Posterior vena cava (tissue), 2 donors: Measurements from ENCODE around the gene ALDH18A1. TPM values are rescaled to one million over a fixed set of nuclear protein-coding genes. Genes with fewer than 3 reads are reported as not detected.
"Not testable (repeated sequence)": the region's sequence is repeated elsewhere in the genome, so short reads cannot be mapped to it uniquely, and the experiment has no call there.

ENCODE experiments used
- DNase-seq: peaks from one replicate; pipeline ENCODE4 v3.0.0-alpha.2; 2020; ENCODE audit warnings: low spot score
- intact Hi-C, 2 donors: fragments of 100-400 bp; cut with DNase I; formaldehyde crosslinking; loops; one replicate each; pipeline versions ENCODE4 v1.14.1 to v1.14.2; 2022 to 2023
- total RNA-seq, 2 donors: library from RNA; stranded (reverse); fragmentation: NEBNext Ultra II Directional; extraction: Animal tissue kit (Norgen Biotek cat#: 25700); gene quantifications; one replicate each; pipeline ENCODE4 v1.2.1, GENCODE V29; 2021
- donor health status: DM: yes; HTN: yes; CAD: no.
- donor health status: DM: yes; HTN: yes; CAD: no.

Gene ALDH18A1
- total RNA-seq, 2 donors from 2014 or later = 36.6 to 43.9 TPM

DNA sequence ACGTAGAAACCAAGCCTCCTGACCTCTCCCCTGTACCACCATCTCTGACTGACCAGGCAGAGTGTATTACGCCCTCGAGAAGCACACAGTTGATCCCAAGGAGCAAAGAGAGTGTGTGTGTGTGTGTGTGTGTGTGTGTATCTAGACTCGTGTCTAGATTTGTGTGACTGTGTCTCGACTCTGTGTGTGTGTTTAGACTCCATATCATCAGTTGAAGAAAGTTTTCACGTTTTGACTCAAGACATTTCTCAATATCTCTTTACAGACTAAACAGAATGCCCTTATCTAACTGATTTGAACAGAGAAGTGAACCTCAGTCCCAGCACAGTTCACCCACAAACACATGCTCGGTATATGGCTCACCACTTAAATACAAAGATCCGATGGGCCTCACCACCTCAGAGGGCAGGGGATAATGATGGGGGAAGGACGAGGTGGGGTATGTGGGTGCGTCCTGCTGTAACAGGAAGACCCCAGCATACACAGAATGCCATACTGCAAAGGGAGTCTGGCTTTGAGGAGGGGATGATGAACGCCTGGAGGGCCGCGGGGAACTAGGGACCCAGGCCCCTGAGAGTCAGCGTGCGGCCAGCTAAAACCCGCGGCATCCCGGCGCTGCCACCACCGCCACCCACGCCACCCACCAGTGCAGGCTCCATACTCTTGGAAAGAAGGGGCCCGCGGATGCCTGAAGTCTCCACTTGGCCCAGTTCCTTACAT is 780 bp downstream of the ALDH18A1 start:
- intact Hi-C loops = no loop called here
- no peak for DNase-seq

DNA sequence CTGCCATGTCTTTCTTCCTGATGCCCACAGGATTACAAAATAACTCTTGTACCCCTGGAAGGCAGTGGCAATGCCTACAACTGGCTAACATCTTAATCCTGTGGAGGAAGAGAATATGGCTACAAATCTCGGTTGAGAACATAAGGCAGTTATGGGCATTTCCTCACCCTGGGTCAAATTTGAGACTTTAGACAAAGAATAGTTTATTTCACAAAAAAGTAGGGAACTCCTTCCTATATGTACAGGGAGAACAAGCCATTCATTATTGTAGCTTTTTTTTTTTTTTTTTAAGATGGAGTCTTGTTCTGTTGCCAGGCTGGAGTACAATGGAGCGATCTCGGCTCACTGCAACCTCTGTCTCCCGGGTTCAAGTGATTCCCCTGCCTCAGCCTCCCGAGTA is 2.6 kb downstream of the ALDH18A1 start:
- intact Hi-C loops = no loop called here

DNA sequence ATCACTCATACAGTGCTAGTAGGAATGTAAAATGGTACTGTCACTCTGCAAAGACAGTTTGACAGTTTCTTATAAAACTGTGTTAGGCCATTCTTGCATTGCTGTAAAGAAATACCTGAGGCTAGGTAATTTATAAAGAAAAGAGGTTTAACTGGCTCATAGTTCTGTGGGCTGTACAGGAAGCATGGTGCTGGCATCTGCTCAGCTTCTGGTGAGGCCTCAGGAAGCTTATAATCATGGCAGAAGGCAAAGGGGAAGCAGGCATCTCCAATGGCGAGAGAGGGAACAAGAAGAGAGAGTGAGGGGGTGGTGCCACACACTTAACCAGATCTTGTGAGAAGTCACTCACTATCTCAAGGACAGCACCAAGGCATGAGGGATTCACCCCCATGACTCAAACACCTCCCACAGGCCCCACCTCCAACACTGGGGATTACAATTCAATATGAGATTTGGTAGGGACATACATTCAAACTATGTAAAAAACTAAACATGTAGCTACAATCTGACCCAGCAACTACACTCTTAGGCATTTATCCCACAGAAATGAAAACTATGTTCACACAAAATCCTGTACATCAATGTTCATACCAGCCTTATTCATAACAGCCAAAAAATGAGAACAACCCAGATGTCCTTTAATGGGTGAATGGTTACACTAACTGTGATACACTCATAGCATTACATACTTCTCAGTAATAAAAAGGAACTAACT is 5.0 kb downstream of the ALDH18A1 start:
- DNase-seq = no peak
- intact Hi-C loops = no loop called here

More for the DNA sequence above, 2.6 kb downstream of the ALDH18A1 start:
- no peak for DNase-seq

DNA sequence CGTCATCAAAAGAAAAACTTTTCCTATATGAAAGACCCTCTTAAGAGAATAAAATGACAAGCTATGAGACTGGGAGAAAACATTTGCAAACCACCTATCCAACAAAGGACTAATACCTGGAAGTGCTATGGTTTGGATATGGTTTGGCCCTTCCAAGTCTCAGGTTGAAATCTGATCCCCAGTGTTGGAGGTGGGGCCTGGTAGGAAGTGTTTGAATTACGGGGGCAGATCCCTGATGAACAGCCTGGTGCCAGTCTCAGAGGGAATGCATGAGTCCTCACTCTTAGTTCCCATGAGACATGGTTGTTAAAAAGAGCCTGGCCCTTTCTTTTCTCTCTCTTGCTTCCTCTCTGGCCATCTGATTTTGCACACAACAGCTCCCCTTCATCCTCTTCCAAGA is 6.3 kb downstream of the ALDH18A1 start:
- no peak for DNase-seq
- intact Hi-C loops = no loop called here

DNA sequence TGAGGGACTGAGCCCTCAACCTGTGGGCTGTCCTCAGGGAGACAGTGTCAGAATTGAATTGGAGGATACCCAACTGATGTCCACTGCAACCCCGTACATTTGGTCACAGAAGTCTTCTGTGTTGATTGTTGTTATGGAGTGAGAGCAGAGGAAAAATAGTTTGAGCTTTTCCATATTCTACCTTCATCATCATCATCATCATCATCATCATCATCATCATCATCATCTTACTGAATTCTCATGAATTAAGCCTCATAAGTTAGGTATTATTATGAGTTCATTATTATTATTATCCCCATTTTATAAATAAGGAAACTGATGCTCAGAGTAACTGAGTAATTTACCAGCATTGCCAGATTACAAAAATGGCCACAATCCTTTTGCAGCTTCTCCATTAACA is 8.4 kb downstream of the ALDH18A1 start:
- intact Hi-C loops = no loop called here
- DNase-seq = no peak

DNA sequence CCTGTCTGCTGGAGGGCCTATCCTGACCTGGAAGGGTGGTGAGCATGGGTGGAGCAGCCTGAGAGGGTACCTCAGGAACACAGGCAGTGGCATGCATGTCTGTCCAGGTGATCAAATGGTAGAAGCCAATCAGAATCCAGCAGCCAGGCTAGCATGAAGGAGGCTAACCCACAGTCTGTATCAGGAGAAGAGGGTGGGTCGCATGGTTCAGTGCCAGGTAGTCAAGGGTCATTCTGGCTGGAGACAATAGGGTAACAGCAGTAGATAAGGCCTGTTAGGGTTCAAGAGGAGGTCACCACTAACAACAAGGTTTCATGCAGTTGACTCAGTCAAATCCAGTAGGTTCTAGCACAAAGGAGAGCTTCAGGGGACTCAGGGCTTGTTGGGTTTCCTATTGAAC is 10.4 kb downstream of the ALDH18A1 start:
- DNase-seq = no peak
- intact Hi-C loops = no loop called here

DNA sequence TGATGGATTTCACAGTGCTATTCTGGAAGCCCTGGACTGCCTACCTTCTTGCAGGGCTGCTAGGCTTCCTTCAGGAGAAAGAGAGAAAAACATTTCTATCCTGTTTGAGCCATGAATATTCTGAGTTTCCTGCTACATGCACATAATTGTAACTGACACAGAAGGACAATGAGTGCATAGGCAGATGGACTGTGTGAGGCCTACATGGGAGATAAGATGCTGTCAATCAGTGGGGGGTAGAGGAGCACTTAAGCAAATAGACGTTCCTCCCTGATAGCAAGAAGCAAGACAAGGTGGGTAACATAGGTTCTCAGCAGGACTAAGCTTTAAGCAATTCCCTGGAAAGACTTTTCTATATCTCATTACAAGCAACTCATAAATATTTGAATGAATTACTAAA is 11.6 kb downstream of the ALDH18A1 start:
- no peak for DNase-seq
- intact Hi-C loops = no loop called here

DNA sequence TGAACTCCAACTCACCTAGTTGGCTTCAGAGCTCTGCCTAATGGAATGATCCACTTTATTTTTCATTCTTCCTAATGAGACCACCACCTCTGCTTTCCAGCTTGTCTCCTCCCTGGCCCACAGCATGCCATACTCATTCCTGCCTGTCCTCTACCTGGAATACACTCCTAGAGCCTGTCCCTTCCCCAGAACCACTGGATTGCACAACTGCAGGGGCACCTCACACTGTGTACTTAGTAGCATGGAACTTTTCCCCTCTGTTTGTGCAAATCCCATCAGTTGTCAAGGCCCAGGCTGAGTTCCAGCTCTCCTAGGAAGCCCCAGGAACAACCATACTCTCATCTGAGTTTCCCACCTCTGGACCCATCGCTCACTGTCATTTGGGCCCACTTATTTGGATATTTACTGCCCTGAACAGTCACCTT is 15.6 kb downstream of the ALDH18A1 start:
- intact Hi-C loops = no loop called here

DNA sequence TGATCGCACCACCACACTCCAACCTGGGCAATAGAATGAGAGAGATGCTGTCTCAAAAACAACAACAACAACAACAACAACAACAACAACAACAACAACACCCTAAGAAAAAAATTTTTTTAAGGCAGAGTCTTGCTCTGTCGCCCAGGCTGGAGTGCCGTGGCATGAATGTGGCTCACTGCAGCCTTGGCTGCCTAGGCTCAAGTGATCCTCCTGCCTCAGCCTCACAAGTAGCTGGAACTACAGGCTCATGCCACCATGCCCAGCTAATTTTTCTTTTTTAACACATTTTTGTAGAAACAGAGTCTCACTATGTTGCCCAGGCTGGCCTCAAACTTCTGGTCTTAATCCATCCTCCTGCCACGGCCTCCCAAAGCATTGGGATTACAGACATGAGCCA is 18.6 kb downstream of the ALDH18A1 start:
- DNase-seq = no peak
- intact Hi-C loops = no loop called here

More for the DNA sequence above, 15.6 kb downstream of the ALDH18A1 start:
- no peak for DNase-seq

DNA sequence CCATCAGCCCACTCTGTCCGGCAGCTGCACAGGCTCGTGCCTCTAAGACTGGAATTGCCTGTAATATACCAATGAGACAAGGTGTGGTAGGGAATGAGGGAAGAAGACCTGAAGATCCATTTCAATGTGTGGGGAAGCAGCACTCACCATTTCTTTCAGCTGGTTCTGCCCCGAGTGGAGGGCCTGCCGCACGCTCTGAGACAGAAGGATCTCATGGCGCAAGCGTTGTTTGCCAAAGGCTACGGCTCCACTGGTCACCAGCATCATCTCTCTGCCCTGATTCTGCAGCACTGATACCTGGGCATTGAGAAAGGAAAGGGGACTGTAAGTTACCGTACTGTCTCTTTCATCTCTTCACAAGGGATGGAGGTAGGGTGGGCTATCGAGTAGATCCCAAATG is 19.4 kb downstream of the ALDH18A1 start:
- DNase-seq = no peak
- intact Hi-C loops = no loop called here

DNA sequence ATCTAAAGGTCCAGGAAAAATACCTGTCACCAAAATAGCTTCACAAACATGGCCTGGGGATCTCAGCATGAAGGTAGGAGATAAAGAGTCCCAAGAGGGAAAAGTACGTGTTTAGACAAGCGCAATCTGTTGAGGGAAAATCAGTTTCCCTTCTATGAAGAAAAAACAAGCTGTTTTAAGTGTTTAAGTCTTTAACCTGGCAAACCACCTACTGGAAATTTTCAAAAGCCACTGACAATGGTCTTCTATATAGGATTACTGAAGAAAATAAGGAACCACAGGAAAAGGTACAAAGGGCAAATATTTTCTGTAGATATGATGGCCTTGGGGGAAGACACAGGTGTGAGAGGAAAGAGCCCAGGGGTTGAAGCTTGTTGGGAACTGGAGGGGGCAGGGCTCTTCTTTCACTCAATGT is 21.2 kb downstream of the ALDH18A1 start:
- no peak for DNase-seq
- intact Hi-C loops = no loop called here

DNA sequence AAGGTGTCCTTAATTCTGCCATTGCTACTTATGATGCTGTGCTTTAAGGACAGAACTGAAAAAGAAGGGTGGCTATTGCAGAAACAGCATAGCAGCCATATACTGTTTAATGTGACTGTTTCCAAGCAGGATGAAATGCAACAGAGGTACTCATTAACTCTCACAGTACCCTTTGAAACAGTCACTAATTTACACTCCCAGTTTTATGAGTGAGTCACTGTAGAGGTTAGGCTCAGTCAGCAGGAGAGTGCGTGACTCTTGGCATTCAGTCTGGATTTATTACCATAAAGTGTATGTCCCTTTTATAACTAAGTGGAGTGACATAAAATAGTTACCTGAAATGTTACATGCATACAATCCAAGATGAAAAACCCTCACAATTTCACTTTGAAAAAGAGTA is 27.7 kb downstream of the ALDH18A1 start:
- no peak for DNase-seq
- intact Hi-C loops = no loop called here

DNA sequence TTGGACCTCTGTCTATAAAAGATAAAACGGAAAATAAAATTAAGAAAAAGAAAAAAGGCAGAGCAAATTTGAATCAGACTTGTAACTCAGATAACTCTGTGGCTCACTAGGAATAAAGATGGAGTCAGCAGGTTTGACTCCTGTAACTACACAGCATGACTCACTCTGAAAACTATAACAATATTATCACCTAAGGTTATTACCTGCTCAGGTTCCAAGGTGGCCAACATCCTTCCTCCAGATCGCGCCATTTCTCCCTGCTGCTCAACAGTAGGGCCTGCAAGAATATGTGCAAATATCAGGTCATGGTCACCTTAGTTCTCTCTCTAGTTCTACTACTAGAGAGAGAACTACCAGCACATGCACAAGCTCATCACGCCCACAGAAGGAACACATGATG is 30.0 kb downstream of the ALDH18A1 start:
- no peak for DNase-seq
- intact Hi-C loops = no loop called here

DNA sequence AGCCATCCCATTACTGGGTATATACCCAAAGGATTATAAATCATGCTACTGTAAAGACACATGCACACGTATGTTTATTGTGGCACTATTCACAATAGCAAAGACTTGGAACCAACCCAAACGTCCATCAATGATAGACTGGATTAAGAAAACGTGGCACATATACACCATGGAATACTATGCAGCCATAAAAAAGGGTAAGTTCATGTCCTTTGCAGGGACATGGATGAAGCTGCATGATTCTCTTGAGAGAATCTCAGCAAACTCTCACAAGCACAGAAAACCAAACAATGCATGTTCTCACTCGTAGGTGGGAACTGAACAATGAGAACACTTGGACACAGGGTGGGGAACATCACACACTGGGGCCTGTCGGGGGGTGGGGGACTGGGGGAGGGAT is 36.1 kb downstream of the ALDH18A1 start:
- intact Hi-C loops, DNase-seq: not testable (repeated sequence)

DNA sequence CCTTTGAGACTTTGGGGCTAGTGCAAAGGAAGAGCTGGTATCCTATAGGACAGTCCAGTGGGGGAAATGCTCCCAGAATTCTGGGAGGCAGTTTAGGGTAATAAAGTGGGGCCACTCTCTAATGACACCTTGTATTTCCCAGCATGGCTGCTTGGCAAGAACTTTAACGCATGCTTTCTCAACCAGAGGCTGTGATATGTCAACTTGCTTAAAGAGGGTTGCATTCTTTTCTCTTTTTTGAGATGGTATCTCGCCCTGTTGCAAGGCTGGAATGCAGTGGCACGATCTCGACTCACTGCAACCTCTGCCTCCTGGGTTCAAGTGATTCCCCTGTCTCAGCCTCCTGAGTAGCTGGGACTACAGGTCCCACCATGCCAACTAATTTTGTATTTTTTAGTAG is 38.4 kb downstream of the ALDH18A1 start:
- no peak for DNase-seq
- intact Hi-C loops = no loop called here

DNA sequence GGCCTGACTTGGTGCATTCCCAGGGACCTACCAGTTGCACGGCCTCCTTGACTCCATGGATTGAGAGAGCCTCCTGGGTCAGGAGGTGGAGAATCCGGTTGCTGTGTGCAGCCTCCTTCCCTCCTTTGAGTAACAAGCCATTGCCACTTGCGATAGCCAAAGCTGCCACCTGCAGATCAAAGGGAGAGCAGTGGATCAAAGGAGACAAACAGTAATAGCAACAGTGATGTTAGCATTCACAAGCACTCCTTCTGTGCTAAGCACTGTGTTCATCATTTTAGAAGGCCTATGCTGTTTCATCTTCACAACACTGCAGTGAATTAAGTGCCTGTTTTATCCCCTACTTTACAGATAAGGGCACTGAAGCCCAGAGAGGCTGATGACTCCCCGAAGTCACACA is 40.1 kb downstream of the ALDH18A1 start:
- DNase-seq = no peak
- intact Hi-C loops = no loop called here

DNA sequence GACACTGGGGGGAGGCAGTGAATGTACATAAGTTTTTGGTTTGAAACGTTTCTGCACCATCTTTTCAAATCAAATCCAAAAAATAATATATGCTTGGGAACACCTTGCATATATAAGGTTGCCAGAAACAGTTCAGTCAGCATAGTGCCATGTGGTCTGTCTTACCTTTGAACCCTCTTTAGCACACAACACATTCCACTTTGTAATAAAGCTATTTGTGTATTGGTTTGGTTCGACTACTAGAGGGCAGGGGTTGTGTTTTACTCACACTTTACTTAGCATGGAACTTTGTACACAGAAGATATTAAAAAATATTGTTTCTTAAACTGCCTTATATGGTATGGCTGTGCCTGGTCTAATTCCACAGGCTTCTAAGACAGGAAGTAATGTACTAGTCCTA is 43.2 kb downstream of the ALDH18A1 start:
- no peak for DNase-seq
- intact Hi-C loops = no loop called here

DNA sequence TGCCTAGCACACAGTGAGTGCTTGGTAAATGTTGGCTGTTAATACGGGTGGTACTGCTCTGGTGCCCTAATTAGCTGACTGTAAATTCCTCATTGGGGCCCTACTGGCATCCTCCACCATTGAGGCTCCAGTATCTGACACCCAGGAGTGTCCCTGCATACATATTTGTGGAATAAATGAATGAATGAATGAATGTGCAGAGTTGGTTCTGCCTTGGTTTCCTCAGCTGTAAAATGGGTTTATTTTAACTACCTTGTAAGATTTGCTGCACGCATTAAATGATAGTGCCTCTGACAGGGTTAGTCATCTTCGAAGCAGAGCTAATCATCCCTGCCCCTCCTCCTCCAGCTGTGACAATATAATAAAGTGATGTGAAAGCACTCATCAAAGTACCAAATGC is 45.8 kb downstream of the ALDH18A1 start:
- DNase-seq = no peak
- intact Hi-C loops = no loop called here

DNA sequence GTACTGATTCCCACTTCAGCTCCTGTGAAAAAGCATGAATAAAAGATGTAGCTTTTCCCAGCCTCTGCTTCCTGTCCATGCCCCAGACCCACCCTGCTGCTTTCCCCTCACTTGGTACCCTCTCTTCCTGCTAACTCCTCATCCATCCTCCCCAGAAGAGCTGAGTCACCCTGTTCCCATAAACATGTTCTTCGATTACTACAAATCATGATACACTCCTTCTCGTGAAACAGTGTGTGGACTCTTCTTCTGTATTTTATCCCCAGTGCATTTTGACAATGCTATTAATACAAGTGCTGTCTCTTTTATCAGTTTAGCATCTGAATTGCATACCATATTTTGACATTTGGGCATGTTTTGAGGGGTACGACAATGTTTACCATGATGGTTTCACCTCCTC is 49.6 kb downstream of the ALDH18A1 start:
- no peak for DNase-seq
- intact Hi-C loops = loop anchor here (10.0 kb wide), 2 partner anchors 102 to 162 kb away; no protein-coding TSS in a partner anchor

DNA sequence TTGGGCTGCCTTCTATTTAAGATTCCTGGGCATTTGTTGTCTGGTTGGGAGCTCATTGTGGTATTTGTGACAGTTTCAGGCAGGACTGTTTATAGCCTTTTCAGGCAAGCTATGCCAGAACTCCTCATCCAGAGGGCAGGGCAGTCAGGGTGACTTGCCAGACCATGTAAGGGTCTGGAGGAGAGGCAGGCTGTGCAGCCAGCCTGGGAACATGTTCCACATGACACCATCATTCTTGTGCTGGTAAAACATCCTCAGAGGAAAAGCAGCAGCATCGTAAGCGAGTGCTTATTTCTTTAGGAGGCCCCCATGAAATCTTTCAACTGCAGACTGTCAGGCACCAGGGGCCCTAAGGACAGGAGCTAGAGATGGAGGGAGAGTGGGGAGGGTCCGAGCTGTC is 51.3 kb downstream of the ALDH18A1 start:
- DNase-seq = no peak
- intact Hi-C loops = loop anchor here (2.0 to 10.0 kb wide), 3 partner anchors 100 to 176 kb away; no protein-coding TSS in a partner anchor

DNA sequence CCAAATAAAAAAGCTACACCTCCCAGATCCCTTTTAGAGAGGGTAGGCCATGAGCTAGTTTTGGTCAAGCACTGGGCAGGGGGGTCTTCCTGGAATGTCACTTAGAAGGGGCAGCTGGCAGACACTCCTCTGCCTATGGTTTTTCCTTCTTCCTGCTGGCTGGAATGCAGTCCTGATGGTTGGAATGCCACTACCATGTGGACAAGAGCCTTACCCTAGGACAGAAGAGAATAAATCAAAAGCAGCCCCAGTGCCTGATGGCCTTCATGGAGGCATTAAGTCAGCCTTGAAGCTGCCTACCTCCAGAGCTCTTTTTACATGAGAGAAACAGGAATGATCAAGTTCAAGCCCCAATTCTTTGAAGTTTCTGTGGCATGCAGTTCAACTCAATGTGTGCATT is 51.9 kb downstream of the ALDH18A1 start:
- intact Hi-C loops = loop anchor here (2.0 to 10.0 kb wide), 4 partner anchors 100 to 227 kb away; no protein-coding TSS in a partner anchor
- no peak for DNase-seq
